ENCODE data around the gene AOX1.
"Not testable (repeated sequence)": the region's sequence is repeated elsewhere in the genome, so short reads cannot be mapped to it uniquely, and the experiment has no call there.

Gene AOX1

DNA sequence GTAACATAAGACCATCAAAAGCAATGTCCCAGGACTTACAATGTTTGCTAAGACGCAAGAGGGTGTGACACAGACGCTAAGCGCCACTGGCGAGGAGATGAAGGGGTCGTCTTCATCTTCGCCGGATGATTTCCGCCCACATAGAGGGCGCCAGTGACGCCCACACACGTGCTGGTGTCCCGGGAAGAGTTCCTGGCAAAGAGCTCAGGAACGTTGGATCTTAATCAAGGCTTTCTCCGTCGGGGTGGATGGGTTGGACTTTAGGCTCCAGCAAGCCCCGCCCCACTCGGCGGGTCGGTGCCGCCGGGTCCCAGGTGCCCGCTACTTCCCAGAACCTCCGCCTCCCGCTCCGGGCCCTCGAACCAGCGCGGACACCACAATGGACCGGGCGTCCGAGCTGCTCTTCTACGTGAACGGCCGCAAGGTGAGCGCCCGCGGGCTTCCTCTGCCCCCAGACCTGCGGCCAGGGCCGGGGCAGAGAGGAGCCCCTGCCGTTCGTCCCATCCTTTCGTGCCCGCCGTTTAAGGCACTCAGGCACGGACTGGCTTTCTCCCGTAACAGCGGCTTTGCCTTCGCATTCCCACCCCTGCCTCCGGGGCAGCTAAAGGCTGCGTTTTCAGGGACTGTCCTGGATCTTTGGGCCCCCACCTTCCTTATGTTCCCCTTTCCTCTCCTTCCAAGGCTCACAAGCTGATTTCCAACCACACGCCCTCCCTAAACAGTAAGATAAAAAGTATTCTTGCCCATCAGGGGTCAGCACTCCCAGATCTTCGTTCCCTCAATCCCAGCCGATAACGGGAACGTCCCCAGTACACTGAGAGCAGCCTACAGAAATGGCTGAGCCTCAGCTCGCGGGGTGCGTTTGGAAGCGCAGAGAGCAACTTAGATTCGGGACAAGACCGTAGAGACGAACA, at the start of gene AOX1:
AOX1 (plus strand) TSS at position 285 of the 914 bp plus-strand sequence; CDS start at position 380, 95 bp downstream.
- H3K27ac ChIP-seq, result no peak within 1 kb of the TSS
- no peak for TF ChIP-seq ZFX (IDR thresholded peaks at IDR 0.05)
- TF ChIP-seq, protein P1, sequence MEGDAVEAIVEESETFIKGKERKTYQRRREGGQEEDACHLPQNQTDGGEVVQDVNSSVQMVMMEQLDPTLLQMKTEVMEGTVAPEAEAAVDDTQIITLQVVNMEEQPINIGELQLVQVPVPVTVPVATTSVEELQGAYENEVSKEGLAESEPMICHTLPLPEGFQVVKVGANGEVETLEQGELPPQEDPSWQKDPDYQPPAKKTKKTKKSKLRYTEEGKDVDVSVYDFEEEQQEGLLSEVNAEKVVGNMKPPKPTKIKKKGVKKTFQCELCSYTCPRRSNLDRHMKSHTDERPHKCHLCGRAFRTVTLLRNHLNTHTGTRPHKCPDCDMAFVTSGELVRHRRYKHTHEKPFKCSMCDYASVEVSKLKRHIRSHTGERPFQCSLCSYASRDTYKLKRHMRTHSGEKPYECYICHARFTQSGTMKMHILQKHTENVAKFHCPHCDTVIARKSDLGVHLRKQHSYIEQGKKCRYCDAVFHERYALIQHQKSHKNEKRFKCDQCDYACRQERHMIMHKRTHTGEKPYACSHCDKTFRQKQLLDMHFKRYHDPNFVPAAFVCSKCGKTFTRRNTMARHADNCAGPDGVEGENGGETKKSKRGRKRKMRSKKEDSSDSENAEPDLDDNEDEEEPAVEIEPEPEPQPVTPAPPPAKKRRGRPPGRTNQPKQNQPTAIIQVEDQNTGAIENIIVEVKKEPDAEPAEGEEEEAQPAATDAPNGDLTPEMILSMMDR (conservative IDR thresholded peaks at IDR 0.05), result no peak

- TF ChIP-seq ZFX (IDR thresholded peaks at IDR 0.05), result no peak
- TF ChIP-seq, protein P1 (conservative IDR thresholded peaks at IDR 0.05), result no peak
Observed at GRCh38 chr2:200538139-200538538, 47.7 kb upstream of the AOX1 start.

GRCh38 chr2:200540793-200541192, 45.0 kb upstream of the AOX1 start:
- no peak for TF ChIP-seq ZFX (IDR thresholded peaks at IDR 0.05)
- TF ChIP-seq, protein P1 (conservative IDR thresholded peaks at IDR 0.05), result no peak
- no peak overlapping the region for H3K27ac ChIP-seq

More at GRCh38 chr2:200538139-200538538, 47.7 kb upstream of the AOX1 start:
- H3K27ac ChIP-seq, result no peak overlapping the region

DNA sequence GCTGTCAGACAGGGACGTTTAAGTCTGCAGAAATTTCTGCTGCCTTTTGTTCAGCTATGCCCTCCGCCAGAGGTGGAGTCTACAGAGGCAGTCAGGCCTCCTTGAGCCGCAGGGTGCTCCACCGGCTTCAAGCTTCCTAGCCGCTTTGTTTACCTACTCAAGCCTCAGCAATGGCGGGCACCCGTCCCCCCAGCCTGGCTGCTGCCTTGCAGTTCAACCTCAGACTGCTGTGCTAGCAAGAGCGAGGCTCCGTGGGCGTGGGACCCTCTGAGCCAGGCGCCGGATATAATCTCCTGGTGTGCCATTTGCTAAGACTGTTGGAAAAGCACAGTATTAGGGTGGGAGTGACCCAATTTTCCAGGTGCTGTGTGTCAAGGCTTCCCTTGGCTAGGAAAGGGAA, 19.2 kb upstream of the AOX1 start:
- not testable (repeated sequence) for H3K27ac ChIP-seq

DNA sequence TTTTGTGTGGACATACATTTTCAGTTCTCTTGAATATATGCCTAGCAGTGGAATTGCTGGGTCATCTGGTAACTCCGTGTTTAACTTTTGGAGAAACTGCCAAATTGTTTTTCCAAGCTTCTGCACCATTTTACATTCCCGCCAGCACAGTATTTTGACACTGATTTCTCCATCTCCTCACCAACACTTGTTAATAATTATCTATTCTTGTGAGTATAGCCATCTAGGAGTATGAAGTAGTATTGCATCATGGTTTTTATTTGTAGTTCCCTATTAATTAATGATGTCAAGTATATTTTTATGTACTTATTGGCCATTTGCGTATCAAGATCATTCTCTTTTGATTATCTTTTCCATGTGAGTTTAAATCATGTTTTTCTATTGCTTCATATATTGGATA, 17.9 kb upstream of the AOX1 start:
- H3K27ac ChIP-seq, result no peak overlapping the region
- TF ChIP-seq ZFX (IDR thresholded peaks at IDR 0.05), result no peak
- TF ChIP-seq, protein P1 (conservative IDR thresholded peaks at IDR 0.05), result no peak

- no peak overlapping the region for H3K27ac ChIP-seq
- TF ChIP-seq, protein P1 (conservative IDR thresholded peaks at IDR 0.05), result peak; percentile 63
- TF ChIP-seq ZFX (IDR thresholded peaks at IDR 0.05), result no peak
Observed at GRCh38 chr2:200575957-200576356, 9.9 kb upstream of the AOX1 start.

DNA sequence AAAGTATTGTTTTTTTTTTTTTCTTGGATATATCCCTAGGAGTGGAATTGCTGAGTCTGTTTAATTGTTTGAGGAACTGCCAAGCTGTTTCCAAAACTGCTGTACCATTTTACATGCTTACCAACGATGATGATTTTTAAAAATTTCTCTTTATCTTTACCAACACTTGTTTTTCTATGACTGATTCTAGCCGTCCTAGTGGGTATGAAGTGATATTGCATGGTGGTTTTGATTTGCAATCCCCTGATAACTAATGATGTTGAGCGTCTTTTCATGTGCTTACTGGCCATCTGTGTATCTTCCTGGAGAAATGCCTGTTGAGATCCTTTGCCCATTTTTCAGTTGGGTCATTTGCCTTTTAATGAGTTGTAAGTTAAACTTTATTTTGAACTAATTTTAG, 8.8 kb upstream of the AOX1 start:
- TF ChIP-seq, protein P1 (conservative IDR thresholded peaks at IDR 0.05), result no peak
- no peak for TF ChIP-seq ZFX (IDR thresholded peaks at IDR 0.05)
- no peak overlapping the region for H3K27ac ChIP-seq
